HG03135 (cell line): ENCODE measurements around the gene PLEKHG3.

Source experiments
- ATAC-seq: cut with Tn5 transposase; IDR thresholded peaks from one replicate; pipeline ENCODE4 v1.9.1; 2021; ENCODE audit warnings: mild to moderate bottlenecking, moderate library complexity; ENCODE audit not compliant: unreplicated experiment

PLEKHG3 gene

DNA sequence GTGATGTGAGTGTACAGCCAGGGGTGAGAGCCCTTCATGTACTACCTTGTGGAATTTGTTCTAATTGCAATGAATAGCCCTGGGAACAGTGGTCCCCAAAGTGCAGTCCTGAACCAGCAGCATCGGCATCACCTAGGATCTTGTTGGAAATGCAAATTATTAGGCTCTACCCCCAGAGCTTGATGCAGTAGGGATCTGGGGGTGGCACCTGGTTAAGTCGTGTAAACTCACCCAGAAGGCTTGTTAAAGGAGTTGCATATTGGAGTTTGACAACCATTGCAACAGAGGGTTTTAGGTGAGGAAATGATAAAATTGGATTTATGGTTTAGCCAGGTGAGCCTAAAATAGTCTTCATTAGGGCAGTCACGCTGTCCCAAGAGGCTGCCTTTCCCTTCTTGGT lies 73.2 kb downstream of the PLEKHG3 start:
- ATAC-seq, result no peak

DNA sequence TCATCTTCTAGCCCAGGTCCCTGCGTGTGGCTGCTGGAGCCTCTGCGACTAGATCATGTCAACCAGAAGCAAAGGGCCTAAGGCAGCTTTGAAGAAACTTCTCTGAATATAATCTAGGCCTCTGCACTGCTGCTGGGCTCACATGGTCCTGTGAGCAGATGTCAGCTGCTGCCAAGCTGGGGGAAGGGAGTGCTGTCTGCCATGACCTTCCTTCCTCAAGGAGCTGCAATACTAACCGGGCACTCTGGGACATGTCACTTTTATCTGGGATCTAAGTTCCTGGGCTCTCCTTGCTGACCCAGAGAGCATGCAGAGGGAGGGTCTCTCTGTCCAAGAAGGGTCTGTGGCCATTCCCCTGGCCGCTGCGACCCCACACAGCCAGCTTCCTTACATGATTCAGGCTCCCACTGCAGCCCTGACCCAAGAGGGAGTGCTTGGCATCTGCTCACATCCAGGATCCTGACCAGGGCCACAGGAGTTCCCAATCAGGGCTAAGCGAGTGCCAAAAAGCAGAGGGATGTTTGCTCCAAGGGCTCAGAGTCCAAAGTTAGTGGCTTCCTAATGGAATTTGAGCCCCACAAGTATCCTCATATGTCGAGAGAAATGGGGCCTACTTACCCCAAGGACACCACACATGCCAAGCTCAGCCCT lies 74.0 kb downstream of the PLEKHG3 start:
- ATAC-seq, result no peak

DNA sequence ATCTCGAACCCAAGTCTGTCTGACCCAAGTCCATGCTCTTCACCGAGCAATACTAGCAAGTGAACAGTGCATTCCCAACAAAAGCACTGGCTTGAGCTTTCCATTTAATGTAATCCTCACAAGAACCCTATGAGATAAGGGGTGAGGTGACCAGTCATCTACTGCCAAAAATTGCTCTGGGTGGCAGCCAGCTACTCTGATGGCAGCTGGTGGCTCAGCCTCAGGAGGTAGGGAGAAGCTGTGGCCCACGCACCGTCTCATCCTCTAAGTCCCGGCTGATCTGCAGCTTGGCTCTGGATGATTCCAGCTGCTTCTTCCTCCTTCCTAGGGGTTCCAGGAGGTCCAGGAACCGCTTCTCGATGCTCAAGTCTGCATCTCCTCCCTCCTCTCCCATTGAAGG lies 75.2 kb downstream of the PLEKHG3 start:
- no peak for ATAC-seq

- no peak for ATAC-seq
Measured at GRCh38 chr14:64782196-64782595, 78.0 kb downstream of the PLEKHG3 start.

DNA sequence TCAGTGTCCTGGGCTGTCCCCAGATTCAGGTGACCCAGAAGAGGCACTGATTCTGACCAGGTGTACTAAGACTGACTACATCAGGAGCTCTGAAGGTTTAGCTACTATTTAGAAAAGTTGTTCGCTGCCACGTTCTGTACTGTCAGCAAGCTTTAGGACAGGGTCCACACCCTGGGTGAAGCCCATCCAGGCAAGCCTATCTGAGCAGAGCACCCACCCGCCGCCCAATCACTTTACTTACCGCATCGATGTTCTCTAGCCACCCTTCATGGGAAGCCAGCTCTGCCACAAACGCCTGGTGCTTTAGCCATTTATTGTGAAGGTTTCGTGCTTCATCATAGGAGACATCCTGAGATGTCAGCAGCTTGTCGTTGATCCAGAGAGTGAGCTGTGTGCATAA lies 79.8 kb downstream of the PLEKHG3 start:
- ATAC-seq, result no peak

- no peak for ATAC-seq
Measured at GRCh38 chr14:64786296-64787149, 82.3 kb downstream of the PLEKHG3 start.

DNA sequence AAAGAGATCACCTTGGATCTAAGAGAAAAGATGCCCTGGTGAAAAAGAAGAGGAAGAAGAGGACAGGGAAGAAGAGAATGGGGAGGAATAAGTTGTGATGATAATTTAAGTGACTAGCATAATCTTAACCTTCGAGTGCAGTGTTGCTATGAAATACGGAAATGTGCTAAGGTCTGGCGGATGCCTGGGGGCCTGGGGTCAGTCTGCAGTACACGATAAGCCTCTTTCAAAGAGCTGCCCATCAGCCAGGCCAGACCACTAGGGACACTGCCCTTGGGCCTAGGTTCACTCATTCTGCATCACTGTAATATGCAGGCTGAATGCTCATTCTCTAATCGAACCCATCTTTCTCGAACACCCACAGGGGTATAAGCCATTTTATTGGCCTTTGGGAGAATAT lies 83.4 kb downstream of the PLEKHG3 start:
- ATAC-seq, result no peak

DNA sequence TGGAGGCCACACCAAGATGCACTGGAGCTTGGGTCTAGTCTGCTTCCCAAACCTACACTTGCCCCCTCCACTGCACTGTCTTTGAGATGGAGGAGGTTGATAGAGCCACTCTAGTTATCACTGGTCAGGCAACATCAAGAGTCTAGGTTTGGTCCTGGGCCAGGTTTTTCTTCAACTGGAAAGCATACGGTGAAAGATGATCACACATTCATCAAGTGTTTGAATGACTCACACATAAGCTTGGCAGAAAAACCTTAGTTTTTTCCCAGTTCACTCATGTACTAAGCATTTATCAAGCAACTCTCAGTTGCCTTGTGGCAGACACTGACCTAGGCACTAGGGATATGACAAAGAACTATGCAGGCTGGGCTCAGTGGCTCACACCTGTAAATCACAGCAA lies 84.5 kb downstream of the PLEKHG3 start:
- no peak for ATAC-seq

DNA sequence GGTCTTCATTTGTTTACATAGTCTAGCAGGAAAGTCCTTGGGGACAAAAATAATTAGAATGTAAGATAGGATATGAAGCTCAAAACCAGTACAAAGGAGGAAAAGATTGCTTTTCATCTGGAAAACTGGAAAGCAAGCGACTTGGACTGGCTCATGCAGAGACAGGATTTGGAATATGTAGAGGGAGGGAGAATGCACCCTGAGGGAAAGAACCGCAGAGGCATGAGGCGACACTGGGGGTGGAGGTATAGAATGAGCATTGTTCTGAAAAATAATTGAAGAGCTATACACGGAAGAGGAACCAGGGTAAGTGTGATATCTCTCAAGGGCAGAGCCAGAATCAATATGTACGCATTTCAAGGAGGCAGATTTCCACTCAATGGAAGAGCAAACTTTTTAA lies 85.5 kb downstream of the PLEKHG3 start:
- no peak for ATAC-seq

GRCh38 chr14:64790478-64790877 lies 86.3 kb downstream of the PLEKHG3 start:
- no peak for ATAC-seq

DNA sequence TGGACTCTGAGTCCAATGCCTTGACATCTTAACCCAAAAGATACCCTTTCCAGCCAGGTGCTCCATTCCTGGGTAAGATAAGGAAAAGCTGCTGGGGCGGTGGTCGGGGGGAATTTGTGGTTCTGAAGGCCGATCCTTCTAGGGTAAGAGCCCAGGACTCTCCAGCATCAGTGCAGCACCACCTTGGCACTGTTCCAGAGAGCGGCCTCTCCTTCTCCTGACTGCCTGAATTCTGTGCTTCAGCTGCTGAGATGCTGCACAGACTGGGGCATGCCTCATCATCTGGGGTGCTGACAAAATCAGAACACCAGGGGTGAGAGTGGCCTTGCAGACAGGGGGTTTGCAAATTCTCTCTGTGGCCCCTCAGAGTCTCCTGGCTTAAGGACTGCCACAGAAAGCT lies 88.0 kb downstream of the PLEKHG3 start:
- no peak for ATAC-seq

- ATAC-seq, result no peak
Measured at GRCh38 chr14:64792871-64793560, 88.8 kb downstream of the PLEKHG3 start.

DNA sequence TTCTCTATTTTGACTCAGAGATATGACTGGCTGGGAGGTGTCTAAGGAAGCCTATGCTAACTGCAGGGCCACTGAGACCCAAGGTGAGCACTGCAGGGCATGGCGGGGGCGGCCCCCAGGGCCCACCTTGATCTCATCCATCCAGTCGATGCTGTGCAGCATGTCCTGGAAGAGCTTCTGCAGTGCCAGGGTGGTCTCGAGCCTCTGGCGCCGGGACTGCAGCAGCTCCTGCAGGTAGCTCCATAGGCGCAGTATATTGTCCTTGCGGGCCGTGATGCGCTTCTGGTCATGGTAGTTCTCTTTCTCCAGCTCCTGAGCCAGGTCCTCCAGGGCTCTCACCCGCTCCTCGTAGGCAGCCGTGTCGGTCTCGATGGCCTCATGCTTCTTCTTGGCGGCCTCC lies 91.0 kb downstream of the PLEKHG3 start:
- no peak for ATAC-seq

GRCh38 chr14:64795921-64796320 lies 91.7 kb downstream of the PLEKHG3 start:
- ATAC-seq, result no peak

GRCh38 chr14:64796369-64796768 lies 92.1 kb downstream of the PLEKHG3 start:
- no peak for ATAC-seq

DNA sequence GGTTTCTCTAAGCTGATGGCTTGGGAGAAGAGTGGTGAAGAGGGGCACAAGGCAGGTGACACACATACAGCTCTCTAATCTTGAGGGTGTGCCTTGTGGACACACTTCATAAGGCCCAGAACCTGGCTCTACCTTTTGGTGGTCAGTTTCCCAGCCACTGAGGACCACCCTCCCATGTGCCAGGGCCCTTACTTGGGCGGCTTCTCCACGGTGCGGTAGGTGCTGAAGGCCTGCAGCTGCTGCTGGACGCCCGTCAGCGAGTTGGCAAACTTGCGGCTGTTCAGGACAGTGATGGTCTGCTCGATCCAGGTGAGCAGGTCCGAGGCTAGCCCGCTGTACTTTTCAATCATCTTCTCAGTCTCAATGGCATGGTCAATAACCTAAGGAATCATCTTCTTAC lies 95.3 kb downstream of the PLEKHG3 start:
- ATAC-seq, result no peak
